ENCODE measurements around the gene KIF1B.

The KIF1B gene

GRCh38 chr1:10299151-10299550, 88.8 kb downstream of the KIF1B start:
- CTCF ChIA-PET = no interaction called here
- H3K4me1 ChIP-seq (ENCODE audit: control insufficient read depth, insufficient read depth, low read length) = no peaks in the 10 kb centered on the region
- H3K9me3 ChIP-seq (ENCODE audit: control insufficient read depth, insufficient read depth, low read depth, low read length) = no peaks in the 10 kb centered on the region
- H3K36me3 ChIP-seq (ENCODE audit: control insufficient read depth in 2 of 2, insufficient read depth in 1 of 2, low read length in 2 of 2) = peaks cover 36 to 84% of the 10 kb centered on the region in 2 experiments
- no peak overlapping the region for H3K4me3 ChIP-seq (ENCODE audit: low read depth, low read length)
- no peak overlapping the region for H3K27ac ChIP-seq (ENCODE audit: extremely low read depth, low read depth, low read length)
- TF ChIP-seq, protein P1, sequence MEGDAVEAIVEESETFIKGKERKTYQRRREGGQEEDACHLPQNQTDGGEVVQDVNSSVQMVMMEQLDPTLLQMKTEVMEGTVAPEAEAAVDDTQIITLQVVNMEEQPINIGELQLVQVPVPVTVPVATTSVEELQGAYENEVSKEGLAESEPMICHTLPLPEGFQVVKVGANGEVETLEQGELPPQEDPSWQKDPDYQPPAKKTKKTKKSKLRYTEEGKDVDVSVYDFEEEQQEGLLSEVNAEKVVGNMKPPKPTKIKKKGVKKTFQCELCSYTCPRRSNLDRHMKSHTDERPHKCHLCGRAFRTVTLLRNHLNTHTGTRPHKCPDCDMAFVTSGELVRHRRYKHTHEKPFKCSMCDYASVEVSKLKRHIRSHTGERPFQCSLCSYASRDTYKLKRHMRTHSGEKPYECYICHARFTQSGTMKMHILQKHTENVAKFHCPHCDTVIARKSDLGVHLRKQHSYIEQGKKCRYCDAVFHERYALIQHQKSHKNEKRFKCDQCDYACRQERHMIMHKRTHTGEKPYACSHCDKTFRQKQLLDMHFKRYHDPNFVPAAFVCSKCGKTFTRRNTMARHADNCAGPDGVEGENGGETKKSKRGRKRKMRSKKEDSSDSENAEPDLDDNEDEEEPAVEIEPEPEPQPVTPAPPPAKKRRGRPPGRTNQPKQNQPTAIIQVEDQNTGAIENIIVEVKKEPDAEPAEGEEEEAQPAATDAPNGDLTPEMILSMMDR (tag by site-specific recombination; IDR thresholded peaks at IDR 0.05) = no peak
- TF ChIP-seq ZSCAN30 (tag by site-specific recombination; IDR thresholded peaks at IDR 0.05) (no peak), ZSCAN16 (tag by site-specific recombination; IDR thresholded peaks at IDR 0.05) (no peak), ZNF350 (tag by site-specific recombination; IDR thresholded peaks at IDR 0.05) (no peak), ZNF221 (tag by site-specific recombination; IDR thresholded peaks at IDR 0.05; ENCODE audit: borderline replicate concordance) (no peak), ZNF138 (tag by site-specific recombination; IDR thresholded peaks at IDR 0.05; ENCODE audit: borderline replicate concordance) (no peak), PATZ1 (tag by site-specific recombination; IDR thresholded peaks at IDR 0.05) (no peak), ZNF560 (tag by site-specific recombination; IDR thresholded peaks at IDR 0.05; ENCODE audit: borderline replicate concordance) (no peak), ZNF175 (tag by site-specific recombination; IDR thresholded peaks at IDR 0.05) (no peak), KLF7 (tag by site-specific recombination; IDR thresholded peaks at IDR 0.05; ENCODE audit: borderline replicate concordance) (no peak), ZSCAN23 (tag by site-specific recombination; IDR thresholded peaks at IDR 0.05) (no peak), ZFP37 (tag by site-specific recombination; IDR thresholded peaks at IDR 0.05) (no peak), HOXA7 (CRISPR knock-in tag; IDR thresholded peaks at IDR 0.05; ENCODE audit: borderline replicate concordance) (no peak), ZNF585B (tag by site-specific recombination; IDR thresholded peaks at IDR 0.05) (no peak), ZSCAN4 (tag by site-specific recombination; IDR thresholded peaks at IDR 0.05) (no peak)
- TF ChIP-seq, protein P2, sequence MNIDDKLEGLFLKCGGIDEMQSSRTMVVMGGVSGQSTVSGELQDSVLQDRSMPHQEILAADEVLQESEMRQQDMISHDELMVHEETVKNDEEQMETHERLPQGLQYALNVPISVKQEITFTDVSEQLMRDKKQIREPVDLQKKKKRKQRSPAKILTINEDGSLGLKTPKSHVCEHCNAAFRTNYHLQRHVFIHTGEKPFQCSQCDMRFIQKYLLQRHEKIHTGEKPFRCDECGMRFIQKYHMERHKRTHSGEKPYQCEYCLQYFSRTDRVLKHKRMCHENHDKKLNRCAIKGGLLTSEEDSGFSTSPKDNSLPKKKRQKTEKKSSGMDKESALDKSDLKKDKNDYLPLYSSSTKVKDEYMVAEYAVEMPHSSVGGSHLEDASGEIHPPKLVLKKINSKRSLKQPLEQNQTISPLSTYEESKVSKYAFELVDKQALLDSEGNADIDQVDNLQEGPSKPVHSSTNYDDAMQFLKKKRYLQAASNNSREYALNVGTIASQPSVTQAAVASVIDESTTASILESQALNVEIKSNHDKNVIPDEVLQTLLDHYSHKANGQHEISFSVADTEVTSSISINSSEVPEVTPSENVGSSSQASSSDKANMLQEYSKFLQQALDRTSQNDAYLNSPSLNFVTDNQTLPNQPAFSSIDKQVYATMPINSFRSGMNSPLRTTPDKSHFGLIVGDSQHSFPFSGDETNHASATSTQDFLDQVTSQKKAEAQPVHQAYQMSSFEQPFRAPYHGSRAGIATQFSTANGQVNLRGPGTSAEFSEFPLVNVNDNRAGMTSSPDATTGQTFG (tag by site-specific recombination; IDR thresholded peaks at IDR 0.05; ENCODE audit: borderline replicate concordance) = no peak
- TF ChIP-seq, protein P3, sequence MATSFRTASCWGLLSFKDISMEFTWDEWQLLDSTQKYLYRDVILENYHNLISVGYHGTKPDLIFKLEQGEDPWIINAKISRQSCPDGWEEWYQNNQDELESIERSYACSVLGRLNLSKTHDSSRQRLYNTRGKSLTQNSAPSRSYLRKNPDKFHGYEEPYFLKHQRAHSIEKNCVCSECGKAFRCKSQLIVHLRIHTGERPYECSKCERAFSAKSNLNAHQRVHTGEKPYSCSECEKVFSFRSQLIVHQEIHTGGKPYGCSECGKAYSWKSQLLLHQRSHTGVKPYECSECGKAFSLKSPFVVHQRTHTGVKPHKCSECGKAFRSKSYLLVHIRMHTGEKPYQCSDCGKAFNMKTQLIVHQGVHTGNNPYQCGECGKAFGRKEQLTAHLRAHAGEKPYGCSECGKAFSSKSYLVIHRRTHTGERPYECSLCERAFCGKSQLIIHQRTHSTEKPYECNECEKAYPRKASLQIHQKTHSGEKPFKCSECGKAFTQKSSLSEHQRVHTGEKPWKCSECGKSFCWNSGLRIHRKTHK (tag by site-specific recombination; IDR thresholded peaks at IDR 0.05) = no peak
- POLR2A ChIA-PET = no interaction called here
